Right lung (tissue), 5 donors: ENCODE measurements around the gene CLIC4. TPM values are rescaled to one million over a fixed set of nuclear protein-coding genes. Genes with fewer than 3 reads are reported as not detected.
"Not testable (repeated sequence)": the region's sequence is repeated elsewhere in the genome, so short reads cannot be mapped to it uniquely, and the experiment has no call there.

Experiments
- DNase-seq, 2 donors: peaks; one replicate each; pipeline ENCODE4 v3.0.0-alpha.2; 2013
- polyA plus RNA-seq, 5 donors: library from polyadenylated mRNA; unstranded; fragments of 120-200 nt; gene quantifications; one replicate each; pipeline versions ENCODE4 v1.2.1 to v1.2.3, GENCODE V29; 2013; ENCODE audit warnings: inconsistent platforms in 1 of 5, low replicate concordance in 1 of 5; ENCODE audit not compliant: insufficient read length in 5 of 5, insufficient read depth in 1 of 5

Gene CLIC4
- polyA plus RNA-seq, 5 donors: 196 to 288 (median 236) TPM

DNA sequence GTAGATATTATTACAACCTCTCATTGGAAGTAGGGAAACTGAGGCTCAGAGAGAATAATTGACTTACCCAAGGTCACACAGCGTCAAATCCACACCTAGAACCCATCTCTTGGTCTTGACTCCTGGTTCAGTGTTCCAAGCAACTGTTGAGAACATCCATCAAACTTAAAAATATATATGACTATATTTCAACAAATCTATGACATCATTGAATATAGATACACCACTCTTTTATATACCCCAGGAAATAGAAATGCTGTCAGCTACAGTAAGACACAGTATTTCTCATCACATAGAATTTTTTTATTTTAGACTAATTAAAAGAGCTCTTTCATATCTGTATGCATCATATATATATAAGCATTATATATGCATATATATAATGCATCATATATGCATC lies 127.9 kb downstream of the CLIC4 start:
- DNase-seq: no peak

GRCh38 chr1:24874056-24874455 lies 128.8 kb downstream of the CLIC4 start:
- no peak for DNase-seq

- no peak for DNase-seq
Observed at GRCh38 chr1:24874611-24875234, 129.5 kb downstream of the CLIC4 start.

DNA sequence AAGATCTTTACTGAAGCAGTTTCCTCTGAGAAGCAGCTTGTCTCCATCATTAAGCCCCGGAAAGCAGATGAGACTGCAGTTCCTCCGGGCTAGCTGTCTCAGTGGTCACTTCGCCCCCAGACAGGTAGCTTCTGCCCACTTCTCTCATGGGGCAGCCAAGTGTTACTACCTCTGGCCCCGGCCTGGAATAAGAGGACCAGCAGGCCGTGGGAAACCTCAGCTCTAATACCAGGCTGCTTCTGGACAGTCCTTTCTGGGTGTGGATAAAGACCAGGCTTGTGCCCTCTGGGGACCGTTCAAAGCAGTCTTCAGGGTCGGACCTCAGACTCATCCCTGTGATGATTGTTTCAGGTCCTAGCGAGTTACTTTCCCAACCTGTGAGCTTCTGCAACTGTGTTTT lies 130.0 kb downstream of the CLIC4 start:
- no peak for DNase-seq

DNA sequence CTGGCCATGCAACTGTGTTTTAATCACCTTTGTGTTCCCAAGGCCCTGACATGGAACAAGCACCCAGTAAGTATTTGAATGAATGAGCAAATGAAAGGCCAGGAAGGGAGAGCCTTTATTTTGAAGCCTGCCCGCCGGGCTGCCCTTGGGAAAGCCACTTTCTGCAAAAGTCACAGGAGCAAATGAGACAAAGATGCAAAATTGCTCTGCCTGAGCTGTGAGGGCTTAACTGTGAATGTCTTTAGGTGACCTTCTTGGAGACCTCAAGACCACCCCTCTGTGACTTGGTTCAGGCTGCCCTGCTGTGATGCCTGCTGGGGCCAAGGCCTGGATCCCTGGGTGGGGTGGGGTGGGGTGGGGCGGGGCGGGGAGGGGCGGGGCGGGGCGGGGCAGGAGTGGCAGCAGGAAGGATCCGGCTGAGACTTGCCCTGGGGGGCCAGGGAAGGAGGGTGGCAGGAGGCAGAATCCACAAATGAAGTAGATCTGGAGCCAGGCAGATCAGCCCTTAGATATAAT lies 130.8 kb downstream of the CLIC4 start:
- DNase-seq: no peak

GRCh38 chr1:24878045-24878444 lies 132.8 kb downstream of the CLIC4 start:
- no peak for DNase-seq

- DNase-seq: no peak
Observed at GRCh38 chr1:24878775-24879742, 133.8 kb downstream of the CLIC4 start.

GRCh38 chr1:24881034-24881433 lies 135.8 kb downstream of the CLIC4 start:
- DNase-seq: no peak

- no peak for DNase-seq
Observed at GRCh38 chr1:24884751-24885150, 139.5 kb downstream of the CLIC4 start.

GRCh38 chr1:24886241-24886640 lies 141.0 kb downstream of the CLIC4 start:
- no peak for DNase-seq

DNA sequence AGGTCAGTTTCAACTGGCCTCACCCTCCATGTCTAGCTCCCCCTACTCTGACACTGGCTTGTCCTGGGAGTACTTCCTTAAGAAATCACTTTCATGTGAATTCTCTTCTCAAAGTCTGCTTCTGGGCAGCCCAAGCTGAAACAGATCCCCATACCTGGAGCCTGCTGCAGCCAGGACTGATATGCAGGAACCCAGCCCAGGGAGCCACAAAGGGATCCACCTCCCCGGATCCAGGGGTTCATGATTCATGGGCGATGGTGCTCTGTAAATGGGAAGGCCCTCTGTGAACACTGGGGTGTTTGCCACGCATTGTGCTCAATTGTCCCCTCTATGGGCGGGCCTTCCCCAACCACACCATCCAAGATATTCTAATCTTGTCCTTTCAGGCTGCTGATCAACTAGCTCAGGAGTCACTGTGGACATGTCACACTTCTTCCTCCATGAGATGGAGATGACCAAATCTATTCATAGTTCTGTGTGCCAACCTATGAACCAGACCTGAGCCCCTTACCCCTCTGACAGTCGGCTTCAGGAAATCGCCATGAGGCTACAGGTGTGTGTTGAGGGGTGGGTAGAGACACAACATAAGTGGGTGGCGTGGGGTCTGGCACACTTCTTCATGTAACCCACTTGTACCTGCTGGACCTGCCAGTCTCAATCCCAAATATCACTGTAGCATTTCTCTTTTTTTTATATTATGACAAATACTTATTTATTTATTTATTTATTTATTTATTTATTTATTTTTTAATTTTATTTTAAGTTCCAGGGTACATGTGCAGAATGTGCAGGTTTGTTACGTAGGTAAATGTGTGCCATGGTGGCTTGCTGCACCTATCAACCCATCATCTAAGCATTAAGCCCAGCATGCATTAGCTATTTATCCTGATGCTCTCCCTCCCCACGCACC lies 143.1 kb downstream of the CLIC4 start:
- DNase-seq: no peak

DNA sequence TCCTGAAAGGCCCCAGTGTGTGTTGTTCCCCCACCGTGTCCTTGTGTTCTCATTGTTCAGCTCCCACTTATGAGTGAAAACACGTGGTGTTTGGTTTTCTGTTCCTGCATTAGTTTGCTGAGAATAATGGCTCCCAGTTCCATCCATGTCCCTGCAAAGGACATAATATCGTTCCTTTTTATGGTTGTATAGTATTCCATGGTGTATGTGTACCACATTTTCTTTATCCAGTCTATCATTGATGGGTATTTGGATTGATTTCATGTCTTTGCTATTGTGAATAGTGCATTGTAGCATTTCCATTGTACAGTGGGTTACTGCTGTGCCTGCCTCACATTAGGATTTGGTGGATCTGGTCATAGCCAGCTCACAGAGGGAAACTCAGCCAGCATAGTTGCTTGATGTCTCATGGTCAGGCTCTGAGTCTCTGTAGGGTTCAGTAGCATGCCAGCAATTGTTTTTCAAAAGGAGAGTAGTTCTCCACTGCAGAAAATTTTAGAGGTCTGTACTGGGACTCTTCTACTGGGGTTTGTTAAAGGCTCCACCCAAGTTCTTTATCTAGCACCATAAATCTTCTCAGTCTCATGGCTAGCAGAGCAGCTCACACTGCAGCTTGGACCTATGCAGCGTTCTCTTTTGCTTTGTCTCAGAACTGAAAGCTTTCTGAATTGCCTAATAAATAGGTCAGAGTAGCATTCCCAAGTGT lies 143.9 kb downstream of the CLIC4 start:
- DNase-seq: no peak

DNA sequence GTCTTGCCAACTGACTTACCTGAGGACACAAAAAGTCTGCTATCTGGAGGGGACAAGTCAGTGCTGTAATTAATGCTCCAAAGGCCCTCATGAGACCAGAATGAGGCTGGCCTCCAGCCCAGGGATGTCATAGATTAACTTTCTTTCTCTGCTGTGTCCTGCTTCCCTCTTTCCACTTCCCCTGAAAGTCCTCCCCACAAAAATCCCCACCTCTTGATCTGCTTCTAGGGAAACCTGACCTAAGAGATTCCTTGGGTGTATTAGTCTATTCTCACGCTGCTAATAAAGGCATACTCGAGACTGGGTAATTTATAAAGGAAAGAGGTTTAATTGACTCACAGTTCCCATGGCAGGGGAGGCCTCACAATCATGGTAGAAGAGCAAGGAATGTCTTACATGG lies 145.6 kb downstream of the CLIC4 start:
- DNase-seq: no peak

GRCh38 chr1:24891367-24891766 lies 146.1 kb downstream of the CLIC4 start:
- not testable (repeated sequence) for DNase-seq

DNA sequence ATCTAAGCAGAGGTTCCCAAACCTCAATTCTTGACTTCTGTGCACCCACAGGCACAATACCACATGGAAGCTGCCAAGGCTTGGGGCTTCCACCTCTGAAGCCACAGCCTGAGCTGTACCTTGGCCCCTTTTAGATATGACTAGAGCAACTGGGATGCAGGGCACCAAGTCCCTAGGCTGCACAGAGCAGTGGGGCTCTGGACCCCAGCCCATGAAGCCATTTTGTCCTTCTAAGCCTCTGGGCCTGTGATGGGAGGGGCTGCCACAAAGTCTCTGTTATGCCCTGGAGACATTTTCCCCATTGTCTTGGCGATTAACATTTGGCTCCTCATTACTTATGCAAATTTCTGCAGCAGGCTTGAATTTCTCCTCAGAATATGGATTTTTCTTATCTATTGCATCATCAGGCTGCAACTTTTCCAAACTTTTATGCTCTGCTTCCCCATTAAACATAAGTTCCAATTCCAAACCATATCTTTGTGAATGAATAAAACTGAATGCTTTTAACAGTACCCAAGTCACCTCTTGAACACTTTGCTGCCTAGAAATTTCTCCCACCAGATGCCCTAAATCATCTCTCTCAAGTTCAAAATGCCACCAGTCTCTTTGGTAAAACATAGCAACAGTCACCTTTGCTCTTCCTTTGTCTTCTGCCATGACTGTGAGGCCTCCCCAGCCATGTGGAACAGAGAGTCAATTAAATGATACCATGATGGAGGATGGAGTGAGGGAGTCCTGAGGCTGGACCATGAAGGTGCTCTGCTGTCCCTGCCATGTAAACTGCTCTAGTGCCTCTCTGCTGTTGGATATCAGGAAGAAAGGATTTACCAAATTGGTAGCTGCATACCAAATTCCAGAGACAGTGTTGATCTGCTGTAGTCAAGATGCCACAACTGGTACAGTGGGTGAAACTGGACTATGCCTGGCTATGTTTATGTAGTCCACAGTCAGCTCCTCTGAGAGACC lies 147.2 kb downstream of the CLIC4 start:
- no peak for DNase-seq

DNA sequence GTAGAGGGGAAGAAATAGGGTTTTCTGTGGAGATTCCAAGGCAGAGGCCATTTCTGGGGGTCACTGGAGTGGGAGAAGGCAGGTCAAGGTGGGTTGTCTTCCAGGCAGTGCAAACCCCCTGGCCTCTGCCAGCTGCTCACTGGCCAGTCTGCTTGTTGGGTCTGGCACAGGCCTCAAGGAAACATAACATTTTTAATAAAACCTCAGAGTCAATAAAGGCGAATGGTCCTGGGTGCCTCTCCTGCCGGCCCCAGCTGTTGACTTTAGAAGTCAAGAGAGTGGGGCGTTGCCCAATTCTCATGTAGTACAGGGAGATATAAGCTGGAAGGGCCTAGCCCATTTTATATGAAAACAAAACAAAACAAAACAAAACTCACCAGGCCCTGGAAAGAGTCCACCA lies 148.2 kb downstream of the CLIC4 start:
- DNase-seq: no peak
